D341Med (cell line): ENCODE measurements around the gene APOL1.
A peak's percentile ranks its signal among the peaks of the same experiment; 100 is the strongest.
"Not testable (repeated sequence)": the region's sequence is repeated elsewhere in the genome, so short reads cannot be mapped to it uniquely, and the experiment has no call there.

ENCODE experiments used
- DNase-seq: peaks from one replicate; pipeline ENCODE4 v3.0.0; 2012; ENCODE audit warnings: low spot score

APOL1 gene

GRCh38 chr22:36271231-36271630, 18.3 kb downstream of the APOL1 start:
- DNase-seq: not testable (repeated sequence)

- not testable (repeated sequence) for DNase-seq
These were observed 19.0 kb downstream of the APOL1 start for GRCh38 chr22:36271951-36272350.

GRCh38 chr22:36274531-36274930, 21.6 kb downstream of the APOL1 start:
- DNase-seq: no peak

- peak; percentile 83 for DNase-seq
These were observed 24.8 kb downstream of the APOL1 start for GRCh38 chr22:36277482-36278291.

GRCh38 chr22:36279219-36279666, 26.3 kb downstream of the APOL1 start:
- no peak for DNase-seq

GRCh38 chr22:36280379-36280778, 27.4 kb downstream of the APOL1 start:
- DNase-seq: no peak

- DNase-seq: no peak
These were observed 28.9 kb downstream of the APOL1 start for GRCh38 chr22:36281781-36282327.

GRCh38 chr22:36282328-36282831, 29.4 kb downstream of the APOL1 start:
- no peak for DNase-seq

- no peak for DNase-seq
These were observed 31.2 kb downstream of the APOL1 start for GRCh38 chr22:36284171-36284571.

- DNase-seq: no peak
These were observed 32.1 kb downstream of the APOL1 start for GRCh38 chr22:36285017-36285416.

GRCh38 chr22:36285545-36285944, 32.6 kb downstream of the APOL1 start:
- no peak for DNase-seq

- DNase-seq: peak; percentile 92
These were observed 33.4 kb downstream of the APOL1 start for GRCh38 chr22:36286096-36286957.

GRCh38 chr22:36287881-36288515, 35.1 kb downstream of the APOL1 start:
- DNase-seq: no peak

GRCh38 chr22:36288571-36289405, 35.9 kb downstream of the APOL1 start:
- DNase-seq: no peak

- no peak for DNase-seq
These were observed 36.5 kb downstream of the APOL1 start for GRCh38 chr22:36289406-36289870.

- DNase-seq: not testable (repeated sequence)
These were observed 37.0 kb downstream of the APOL1 start for GRCh38 chr22:36289948-36290371.

- DNase-seq: not testable (repeated sequence)
These were observed 37.6 kb downstream of the APOL1 start for GRCh38 chr22:36290391-36291075.

- DNase-seq: no peak
These were observed 39.2 kb downstream of the APOL1 start for GRCh38 chr22:36291831-36292740.
